HEK293 (cell line): Measurements from ENCODE around the gene TEAD3.

Source experiments
- CTCF ChIA-PET: fragments of 350-600 bp; formaldehyde crosslinking; extraction: SDS; loops from one replicate; lab custom pipeline; 2021; ENCODE audit warnings: antibody characterized with exemption; lab: Yijun Ruan, JAX
- POLR2A ChIA-PET: fragments of 300-600 bp; formaldehyde crosslinking; extraction: SDS; loops from one replicate; lab custom pipeline; 2020; ENCODE audit warnings: antibody characterized with exemption, inconsistent platforms; lab: Yijun Ruan, JAX
- H3K27ac ChIP-seq: fragments of 200-500 bp; sonication (Bioruptor generic); 2 replicates; pipeline ENCODE4 v1.5.1; 2014; ENCODE audit warnings: low read depth, low read length, control low read depth, inconsistent platforms; ENCODE audit errors: extremely low read depth
- H3K36me3 ChIP-seq, 2 experiments: fragments of 200-500 bp in 1 of 2; sonication (Bioruptor generic) in 1 of 2; 1 replicate in 1 of 2; 2 replicates in 1 of 2; pipeline ENCODE4 v1.5.1; 2014 to 2017; ENCODE audit warnings: inconsistent platforms in 2 of 2, low read length in 2 of 2; ENCODE audit not compliant: control insufficient read depth in 2 of 2, insufficient read depth in 1 of 2
- H3K4me1 ChIP-seq: fragments of 200-500 bp; sonication (Bioruptor generic); 2 replicates; pipeline ENCODE4 v1.5.1; 2014; ENCODE audit warnings: mild to moderate bottlenecking, low read length, inconsistent platforms; ENCODE audit not compliant: control insufficient read depth, insufficient read depth
- H3K4me3 ChIP-seq: 2 replicates; pipeline ENCODE4 v1.5.1; 2011; ENCODE audit warnings: low read depth, mild to moderate bottlenecking, control low read depth, low read length, moderate library complexity
- H3K9me3 ChIP-seq: fragments of 200-500 bp; sonication (Bioruptor generic); 2 replicates; pipeline ENCODE4 v1.5.1; 2014; ENCODE audit warnings: low read depth, low read length, inconsistent platforms; ENCODE audit not compliant: control insufficient read depth, insufficient read depth
- GFI1B ChIP-seq: fragments of 450-650 bp; formaldehyde crosslinking; IDR thresholded peaks from 2 replicates; pipeline ENCODE4 v1.5.1; 2016; ENCODE audit warnings: missing biosample characterization, missing genetic modification characterization
- GLI2 ChIP-seq: fragments of 450-650 bp; formaldehyde crosslinking; IDR thresholded peaks from 2 replicates; pipeline ENCODE4; 2017; ENCODE audit warnings: missing biosample characterization, missing genetic modification characterization, low read depth, borderline replicate concordance
- HOXA7 ChIP-seq: sonication (generic); formaldehyde crosslinking; IDR thresholded peaks from 2 replicates; pipeline ENCODE4 v1.8.1; 2022; ENCODE audit warnings: missing genetic modification reagents, borderline replicate concordance
- OSR2 ChIP-seq: fragments of 450-650 bp; formaldehyde crosslinking; IDR thresholded peaks from 2 replicates; pipeline ENCODE4 v1.5.1; 2016; ENCODE audit warnings: missing biosample characterization, missing genetic modification characterization
- SCRT2 ChIP-seq: fragments of 450-650 bp; formaldehyde crosslinking; IDR thresholded peaks from 2 replicates; pipeline ENCODE4 v1.5.1; 2016; ENCODE audit warnings: missing biosample characterization, missing genetic modification characterization
- WT1 ChIP-seq: fragments of 450-650 bp; formaldehyde crosslinking; IDR thresholded peaks from 2 replicates; pipeline ENCODE4 v1.5.1; 2016; ENCODE audit warnings: missing biosample characterization, missing genetic modification characterization
- ZFHX2 ChIP-seq: fragments of 450-650 bp; formaldehyde crosslinking; conservative IDR thresholded peaks from 2 replicates; pipeline ENCODE4 v1.5.1; 2016; ENCODE audit warnings: missing biosample characterization, missing genetic modification characterization
- ZFP37 ChIP-seq: fragments of 450-650 bp; formaldehyde crosslinking; IDR thresholded peaks from 2 replicates; pipeline ENCODE4 v1.5.1; 2016; ENCODE audit warnings: missing biosample characterization, missing genetic modification characterization
- ZFP41 ChIP-seq: fragments of 450-650 bp; formaldehyde crosslinking; IDR thresholded peaks from 2 replicates; pipeline ENCODE4 v1.5.1; 2016; ENCODE audit warnings: missing biosample characterization, missing genetic modification characterization, borderline replicate concordance
- ZNF155 ChIP-seq: fragments of 450-650 bp; formaldehyde crosslinking; IDR thresholded peaks from 2 replicates; pipeline ENCODE4 v1.5.1; 2016; ENCODE audit warnings: missing biosample characterization, missing genetic modification characterization
- ZNF184 ChIP-seq: fragments of 450-650 bp; IDR thresholded peaks from 2 replicates; pipeline ENCODE4 v1.5.1; 2018; ENCODE audit warnings: missing biosample characterization, mild to moderate bottlenecking, missing genetic modification characterization
- ZNF19 ChIP-seq: fragments of 450-650 bp; formaldehyde crosslinking; IDR thresholded peaks from 2 replicates; pipeline ENCODE4; 2016; ENCODE audit warnings: missing biosample characterization, missing genetic modification characterization, low read depth
- ZNF416 ChIP-seq: fragments of 450-650 bp; formaldehyde crosslinking; IDR thresholded peaks from 2 replicates; pipeline ENCODE4 v1.5.1; 2016; ENCODE audit warnings: missing biosample characterization, missing genetic modification characterization
- ZNF426 ChIP-seq: fragments of 450-650 bp; formaldehyde crosslinking; IDR thresholded peaks from 2 replicates; pipeline ENCODE4 v1.5.1; 2017; ENCODE audit warnings: missing biosample characterization, missing genetic modification characterization, mild to moderate bottlenecking, inconsistent platforms, moderate library complexity
- ZNF473 ChIP-seq: fragments of 450-650 bp; formaldehyde crosslinking; IDR thresholded peaks from 2 replicates; pipeline ENCODE4 v1.5.1; 2017; ENCODE audit warnings: missing biosample characterization, missing genetic modification characterization
- ZNF513 ChIP-seq: fragments of 450-650 bp; IDR thresholded peaks from 2 replicates; pipeline ENCODE4 v1.5.1; 2018; ENCODE audit warnings: missing biosample characterization, missing genetic modification characterization
- ZNF677 ChIP-seq: fragments of 450-650 bp; IDR thresholded peaks from 2 replicates; pipeline ENCODE4 v1.5.0; 2018; ENCODE audit warnings: missing biosample characterization, mild to moderate bottlenecking, missing genetic modification characterization, moderate library complexity
- ZNF692 ChIP-seq: fragments of 450-650 bp; formaldehyde crosslinking; IDR thresholded peaks from 2 replicates; pipeline ENCODE4 v1.5.1; 2016; ENCODE audit warnings: missing biosample characterization, missing genetic modification characterization
- TF ChIP-seq, protein P1 (sequence below): fragments of 450-650 bp; formaldehyde crosslinking; conservative IDR thresholded peaks from 2 replicates; pipeline ENCODE4 v1.5.1; 2016; ENCODE audit warnings: low read depth, missing biosample characterization, missing genetic modification characterization

TEAD3 gene

GRCh38 chr6:35543459-35544193 is 46.7 kb upstream of the TEAD3 start:
- no peaks in the 10 kb centered on the region for H3K36me3 ChIP-seq
- ChIA-PET CTCF (interaction anchor here (0.7 to 4.9 kb wide), 4 partner anchors 9 to 25 kb away, joined by 3 to 31 read pairs (median 6); no protein-coding TSS in a partner anchor), POLR2A (no interaction called here)
- H3K4me3 ChIP-seq, result no peak overlapping the region
- H3K9me3 ChIP-seq, result no peaks in the 10 kb centered on the region
- no peak overlapping the region for H3K27ac ChIP-seq
- TF ChIP-seq, protein P1, sequence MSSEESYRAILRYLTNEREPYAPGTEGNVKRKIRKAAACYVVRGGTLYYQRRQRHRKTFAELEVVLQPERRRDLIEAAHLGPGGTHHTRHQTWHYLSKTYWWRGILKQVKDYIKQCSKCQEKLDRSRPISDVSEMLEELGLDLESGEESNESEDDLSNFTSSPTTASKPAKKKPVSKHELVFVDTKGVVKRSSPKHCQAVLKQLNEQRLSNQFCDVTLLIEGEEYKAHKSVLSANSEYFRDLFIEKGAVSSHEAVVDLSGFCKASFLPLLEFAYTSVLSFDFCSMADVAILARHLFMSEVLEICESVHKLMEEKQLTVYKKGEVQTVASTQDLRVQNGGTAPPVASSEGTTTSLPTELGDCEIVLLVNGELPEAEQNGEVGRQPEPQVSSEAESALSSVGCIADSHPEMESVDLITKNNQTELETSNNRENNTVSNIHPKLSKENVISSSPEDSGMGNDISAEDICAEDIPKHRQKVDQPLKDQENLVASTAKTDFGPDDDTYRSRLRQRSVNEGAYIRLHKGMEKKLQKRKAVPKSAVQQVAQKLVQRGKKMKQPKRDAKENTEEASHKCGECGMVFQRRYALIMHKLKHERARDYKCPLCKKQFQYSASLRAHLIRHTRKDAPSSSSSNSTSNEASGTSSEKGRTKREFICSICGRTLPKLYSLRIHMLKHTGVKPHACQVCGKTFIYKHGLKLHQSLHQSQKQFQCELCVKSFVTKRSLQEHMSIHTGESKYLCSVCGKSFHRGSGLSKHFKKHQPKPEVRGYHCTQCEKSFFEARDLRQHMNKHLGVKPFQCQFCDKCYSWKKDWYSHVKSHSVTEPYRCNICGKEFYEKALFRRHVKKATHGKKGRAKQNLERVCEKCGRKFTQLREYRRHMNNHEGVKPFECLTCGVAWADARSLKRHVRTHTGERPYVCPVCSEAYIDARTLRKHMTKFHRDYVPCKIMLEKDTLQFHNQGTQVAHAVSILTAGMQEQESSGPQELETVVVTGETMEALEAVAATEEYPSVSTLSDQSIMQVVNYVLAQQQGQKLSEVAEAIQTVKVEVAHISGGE (tag by site-specific recombination), result peak; percentile 79
- TF ChIP-seq ZFHX2 (tag by site-specific recombination), result no peak
- no peaks in the 10 kb centered on the region for H3K4me1 ChIP-seq

GRCh38 chr6:35541836-35542235 is 45.0 kb upstream of the TEAD3 start:
- Histone ChIP-seq H3K36me3 (no peaks in the 10 kb centered on the region), H3K9me3 (no peaks in the 10 kb centered on the region), H3K4me3 (no peak overlapping the region), H3K27ac (no peak overlapping the region), H3K4me1 (no peaks in the 10 kb centered on the region)
- POLR2A ChIA-PET, result no interaction called here
- TF ChIP-seq SCRT2 (tag by site-specific recombination) (peak; percentile 20; the same call in 1 of the 2 replicates), ZNF677 (no peak)
- CTCF ChIA-PET, result interaction anchor here (0.6 to 4.9 kb wide), 3 partner anchors 11 to 42 kb away, joined by 3 to 31 read pairs (median 3); no protein-coding TSS in a partner anchor

- Histone ChIP-seq H3K9me3 (no peaks in the 10 kb centered on the region), H3K36me3 (no peaks in the 10 kb centered on the region), H3K27ac (no peak overlapping the region), H3K4me3 (no peak overlapping the region), H3K4me1 (no peaks in the 10 kb centered on the region)
- TF ChIP-seq ZNF155 (tag by site-specific recombination) (no peak), WT1 (no peak), GFI1B (no peak), ZFP41 (tag by site-specific recombination) (no peak), OSR2 (tag by site-specific recombination) (no peak), GLI2 (tag by site-specific recombination) (no peak), ZNF473 (tag by site-specific recombination) (no peak), ZNF692 (tag by site-specific recombination) (no peak), ZNF19 (tag by site-specific recombination) (no peak), HOXA7 (CRISPR knock-in tag) (no peak), ZNF426 (no peak), ZFP37 (tag by site-specific recombination) (no peak), ZNF513 (tag by site-specific recombination) (no peak), ZNF184 (tag by site-specific recombination) (no peak), ZNF416 (no peak)
- ChIA-PET POLR2A (interaction anchor here (0.7 kb wide), 1 partner anchor 286 kb away, joined by 7 read pairs; no protein-coding TSS in a partner anchor), CTCF (interaction anchor here (0.6 to 0.8 kb wide), 3 partner anchors 13 to 763 kb away, joined by 3 to 7 read pairs (median 3); no protein-coding TSS in a partner anchor)
These were observed 42.3 kb upstream of the TEAD3 start for GRCh38 chr6:35539223-35539622.
